SK-N-SH treated with all-trans-retinoic acid at 6 μM for 48 hours (cell line): Measurements from ENCODE around the gene PIAS1.

Source experiments
- ARNTL ChIP-seq: fragments of 450-650 bp; formaldehyde crosslinking; IDR thresholded peaks from 2 replicates; pipeline ENCODE4 v1.5.0; 2020; ENCODE audit warnings: low read depth, mild to moderate bottlenecking, moderate library complexity, borderline replicate concordance
- BACH2 ChIP-seq: fragments of 250-450 bp; sonication (Bioruptor Pico); IDR thresholded peaks from 2 replicates; pipeline ENCODE4 v1.9.0; 2021; ENCODE audit warnings: mild to moderate bottlenecking, borderline replicate concordance
- PPARA ChIP-seq: fragments of 250-450 bp; sonication (Bioruptor Pico); IDR thresholded peaks from 2 replicates; pipeline ENCODE4 v1.5.0; 2020; ENCODE audit warnings: mild to moderate bottlenecking, borderline replicate concordance
- RARB ChIP-seq: fragments of 250-450 bp; sonication (Bioruptor Pico); IDR thresholded peaks from 2 replicates; pipeline ENCODE4 v1.8.0; 2021; ENCODE audit warnings: mild to moderate bottlenecking, moderate library complexity
- TOX ChIP-seq: fragments of 250-450 bp; sonication (Bioruptor Pico); IDR thresholded peaks from 2 replicates; pipeline ENCODE4 v1.8.0; 2021; ENCODE audit warnings: mild to moderate bottlenecking, moderate library complexity, borderline replicate concordance
- TF ChIP-seq, protein P1 (sequence below): fragments of 250-450 bp; sonication (Bioruptor Pico); IDR thresholded peaks from 2 replicates; pipeline ENCODE4 v1.8.0; 2021; ENCODE audit warnings: low read depth, mild to moderate bottlenecking, moderate library complexity, borderline replicate concordance
- TF ChIP-seq, protein P2 (sequence below): fragments of 250-450 bp; sonication (Bioruptor Pico); IDR thresholded peaks from 2 replicates; pipeline ENCODE4 v1.8.0; 2020; ENCODE audit warnings: mild to moderate bottlenecking, moderate library complexity, borderline replicate concordance

DNA sequence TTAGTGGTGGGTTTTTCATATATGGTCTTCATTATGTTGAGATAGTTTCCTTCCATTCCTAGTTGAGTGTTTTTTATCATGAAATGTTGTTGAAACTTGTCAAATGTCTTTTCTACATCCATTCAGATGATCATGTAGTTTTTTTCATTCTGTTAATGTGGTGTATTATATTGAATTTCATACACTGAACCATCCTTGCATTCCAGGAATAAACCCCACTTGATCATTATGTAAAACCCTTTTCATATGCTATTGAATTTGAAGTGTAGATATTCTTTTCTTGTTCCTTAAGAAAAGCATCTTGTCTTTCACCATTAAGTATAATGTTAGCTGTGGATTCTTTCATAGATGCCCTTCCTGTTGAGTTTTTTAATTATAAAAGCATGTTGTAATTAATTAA is 42.9 kb downstream of the PIAS1 start:
- TF ChIP-seq BACH2 (CRISPR knock-in tag) (no peak), RARB (no peak), PPARA (CRISPR knock-in tag) (no peak), ARNTL (CRISPR knock-in tag) (no peak), TOX (CRISPR knock-in tag) (no peak)
- TF ChIP-seq, protein P1, sequence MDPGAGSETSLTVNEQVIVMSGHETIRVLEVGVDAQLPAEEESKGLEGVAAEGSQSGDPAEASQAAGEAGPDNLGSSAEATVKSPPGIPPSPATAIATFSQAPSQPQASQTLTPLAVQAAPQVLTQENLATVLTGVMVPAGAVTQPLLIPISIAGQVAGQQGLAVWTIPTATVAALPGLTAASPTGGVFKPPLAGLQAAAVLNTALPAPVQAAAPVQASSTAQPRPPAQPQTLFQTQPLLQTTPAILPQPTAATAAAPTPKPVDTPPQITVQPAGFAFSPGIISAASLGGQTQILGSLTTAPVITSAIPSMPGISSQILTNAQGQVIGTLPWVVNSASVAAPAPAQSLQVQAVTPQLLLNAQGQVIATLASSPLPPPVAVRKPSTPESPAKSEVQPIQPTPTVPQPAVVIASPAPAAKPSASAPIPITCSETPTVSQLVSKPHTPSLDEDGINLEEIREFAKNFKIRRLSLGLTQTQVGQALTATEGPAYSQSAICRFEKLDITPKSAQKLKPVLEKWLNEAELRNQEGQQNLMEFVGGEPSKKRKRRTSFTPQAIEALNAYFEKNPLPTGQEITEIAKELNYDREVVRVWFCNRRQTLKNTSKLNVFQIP (CRISPR knock-in tag) = no peak
- TF ChIP-seq, protein P2, sequence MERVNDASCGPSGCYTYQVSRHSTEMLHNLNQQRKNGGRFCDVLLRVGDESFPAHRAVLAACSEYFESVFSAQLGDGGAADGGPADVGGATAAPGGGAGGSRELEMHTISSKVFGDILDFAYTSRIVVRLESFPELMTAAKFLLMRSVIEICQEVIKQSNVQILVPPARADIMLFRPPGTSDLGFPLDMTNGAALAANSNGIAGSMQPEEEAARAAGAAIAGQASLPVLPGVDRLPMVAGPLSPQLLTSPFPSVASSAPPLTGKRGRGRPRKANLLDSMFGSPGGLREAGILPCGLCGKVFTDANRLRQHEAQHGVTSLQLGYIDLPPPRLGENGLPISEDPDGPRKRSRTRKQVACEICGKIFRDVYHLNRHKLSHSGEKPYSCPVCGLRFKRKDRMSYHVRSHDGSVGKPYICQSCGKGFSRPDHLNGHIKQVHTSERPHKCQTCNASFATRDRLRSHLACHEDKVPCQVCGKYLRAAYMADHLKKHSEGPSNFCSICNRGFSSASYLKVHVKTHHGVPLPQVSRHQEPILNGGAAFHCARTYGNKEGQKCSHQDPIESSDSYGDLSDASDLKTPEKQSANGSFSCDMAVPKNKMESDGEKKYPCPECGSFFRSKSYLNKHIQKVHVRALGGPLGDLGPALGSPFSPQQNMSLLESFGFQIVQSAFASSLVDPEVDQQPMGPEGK (CRISPR knock-in tag) = no peak
